Fibroblast of upper back skin (primary cell): Measurements from ENCODE around the gene CST9.
"Not testable (repeated sequence)": the region's sequence is repeated elsewhere in the genome, so short reads cannot be mapped to it uniquely, and the experiment has no call there.

Source experiments
- DNase-seq: peaks from one replicate; pipeline ENCODE4 v3.0.0-alpha.2; 2013

CST9 gene

GRCh38 chr20:23636908-23637281 is 31.2 kb upstream of the CST9 start:
- no peak for DNase-seq

- no peak for DNase-seq
Observed at GRCh38 chr20:23636182-23636907, 30.6 kb upstream of the CST9 start.

GRCh38 chr20:23635768-23636090 is 30.0 kb upstream of the CST9 start:
- not testable (repeated sequence) for DNase-seq

GRCh38 chr20:23634985-23635767 is 29.5 kb upstream of the CST9 start:
- no peak for DNase-seq

- no peak for DNase-seq
Observed at GRCh38 chr20:23634044-23634801, 28.5 kb upstream of the CST9 start.

GRCh38 chr20:23632711-23633573 is 27.2 kb upstream of the CST9 start:
- no peak for DNase-seq

GRCh38 chr20:23631981-23632710 is 26.4 kb upstream of the CST9 start:
- DNase-seq, result no peak

- no peak for DNase-seq
Observed at GRCh38 chr20:23631226-23631822, 25.6 kb upstream of the CST9 start.

GRCh38 chr20:23630392-23630849 is 24.7 kb upstream of the CST9 start:
- DNase-seq, result no peak

- no peak for DNase-seq
Observed at GRCh38 chr20:23629542-23630391, 24.1 kb upstream of the CST9 start.

- DNase-seq, result peak; percentile 46
Observed at GRCh38 chr20:23629017-23629541, 23.4 kb upstream of the CST9 start.

GRCh38 chr20:23628402-23629016 is 22.8 kb upstream of the CST9 start:
- no peak for DNase-seq

GRCh38 chr20:23627501-23627900 is 21.8 kb upstream of the CST9 start:
- peak; percentile 7 for DNase-seq

GRCh38 chr20:23626040-23626620 is 20.4 kb upstream of the CST9 start:
- no peak for DNase-seq

GRCh38 chr20:23625236-23625964 is 19.7 kb upstream of the CST9 start:
- no peak for DNase-seq

GRCh38 chr20:23624324-23624691 is 18.6 kb upstream of the CST9 start:
- no peak for DNase-seq

GRCh38 chr20:23623666-23624323 is 18.1 kb upstream of the CST9 start:
- DNase-seq, result no peak

- DNase-seq, result peak; percentile 82
Observed at GRCh38 chr20:23622839-23623343, 17.2 kb upstream of the CST9 start.
